Peyer's patch (tissue), 4 donors: ENCODE measurements around the gene OR6P1.

ENCODE experiments used
- POLR2A ChIP-seq, 2 donors: fragments of 450-650 bp; IDR thresholded peaks; one replicate each; pipeline ENCODE4 v1.5.1; 2017; ENCODE audit warnings: antibody characterized with exemption in 2 of 2, mild to moderate bottlenecking in 2 of 2, moderate library complexity in 2 of 2
- TF ChIP-seq, protein P1 (sequence below), 6 experiments: fragments of 450-650 bp in 4 of 6; fragments of 200-600 bp in 2 of 6; sonication (generic) in 1 of 6; IDR thresholded peaks; one replicate each; pipeline ENCODE4 v1.5.1; 2017 to 2019; ENCODE audit warnings: antibody characterized with exemption in 6 of 6, mild to moderate bottlenecking in 3 of 6, moderate library complexity in 1 of 6

DNA sequence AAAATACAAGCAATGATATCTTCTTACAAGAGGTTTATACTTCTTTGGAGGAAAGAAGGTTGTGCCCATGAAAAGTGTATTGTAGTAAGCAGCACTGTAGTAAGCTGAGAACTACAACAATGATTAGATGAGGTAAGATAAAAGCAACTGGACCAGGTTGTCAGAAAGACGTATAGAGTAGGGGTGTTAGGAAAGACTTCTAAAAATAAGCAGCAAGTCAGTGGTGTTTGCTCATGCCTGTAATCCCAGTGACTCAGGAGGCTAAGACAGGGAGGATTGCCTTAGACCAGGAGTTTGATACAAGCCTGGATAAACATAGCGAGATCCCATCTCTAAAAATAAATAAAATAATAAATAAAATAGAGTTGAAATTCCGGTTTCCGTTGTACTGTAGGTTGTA, 13.6 kb upstream of the OR6P1 start:
- no peak for TF ChIP-seq POLR2A (IDR thresholded peaks at IDR 0.05)
- TF ChIP-seq, protein P1, sequence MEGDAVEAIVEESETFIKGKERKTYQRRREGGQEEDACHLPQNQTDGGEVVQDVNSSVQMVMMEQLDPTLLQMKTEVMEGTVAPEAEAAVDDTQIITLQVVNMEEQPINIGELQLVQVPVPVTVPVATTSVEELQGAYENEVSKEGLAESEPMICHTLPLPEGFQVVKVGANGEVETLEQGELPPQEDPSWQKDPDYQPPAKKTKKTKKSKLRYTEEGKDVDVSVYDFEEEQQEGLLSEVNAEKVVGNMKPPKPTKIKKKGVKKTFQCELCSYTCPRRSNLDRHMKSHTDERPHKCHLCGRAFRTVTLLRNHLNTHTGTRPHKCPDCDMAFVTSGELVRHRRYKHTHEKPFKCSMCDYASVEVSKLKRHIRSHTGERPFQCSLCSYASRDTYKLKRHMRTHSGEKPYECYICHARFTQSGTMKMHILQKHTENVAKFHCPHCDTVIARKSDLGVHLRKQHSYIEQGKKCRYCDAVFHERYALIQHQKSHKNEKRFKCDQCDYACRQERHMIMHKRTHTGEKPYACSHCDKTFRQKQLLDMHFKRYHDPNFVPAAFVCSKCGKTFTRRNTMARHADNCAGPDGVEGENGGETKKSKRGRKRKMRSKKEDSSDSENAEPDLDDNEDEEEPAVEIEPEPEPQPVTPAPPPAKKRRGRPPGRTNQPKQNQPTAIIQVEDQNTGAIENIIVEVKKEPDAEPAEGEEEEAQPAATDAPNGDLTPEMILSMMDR (IDR thresholded peaks at IDR 0.05), result no peak
